Panc1 (cell line): ENCODE measurements around the gene CMTM7. TPM values are rescaled to one million over a fixed set of nuclear protein-coding genes. Genes with fewer than 3 reads are reported as not detected.

ENCODE experiments used
- ATAC-seq: fragments of 200-7000 bp; cut with Tn5 transposase; 2 replicates; pipeline ENCODE4 v1.9.1; 2020; ENCODE audit warnings: mild to moderate bottlenecking, moderate library complexity
- BruUV-seq: library from RNA; stranded (reverse); fragments of 400-500 nt; replicated peaks from 2 replicates; lab custom pipeline; 2021; lab: Mats Ljungman, UMichigan
- CTCF ChIA-PET: fragments of 300-600 bp; sonication (Branson Sonifier 250); formaldehyde crosslinking; loops from one replicate; lab custom pipeline; 2022; ENCODE audit warnings: antibody characterized with exemption; lab: Charles Lee
- POLR2A ChIA-PET: fragments of 300-600 bp; sonication (Branson Sonifier 250); formaldehyde crosslinking; loops from one replicate; lab custom pipeline; 2022; ENCODE audit warnings: antibody characterized with exemption; lab: Charles Lee
- DNase-seq: peaks from one replicate; pipeline ENCODE4 v3.0.0-alpha.2; 2010; ENCODE audit warnings: low read depth, low spot score
- H3K27ac ChIP-seq: 2 replicates; pipeline ENCODE4 v1.5.1; 2011; ENCODE audit warnings: mild to moderate bottlenecking, low read length, inconsistent platforms
- H3K27me3 ChIP-seq: fragments of 200-500 bp; sonication (Bioruptor generic); 2 replicates; pipeline ENCODE4 v1.6.0; 2014; ENCODE audit warnings: low read length, inconsistent platforms; ENCODE audit not compliant: control insufficient read depth, insufficient read depth
- H3K36me3 ChIP-seq: fragments of 200-500 bp; sonication (Bioruptor generic); 2 replicates; pipeline ENCODE4 v1.5.1; 2014; ENCODE audit warnings: inconsistent platforms, mild to moderate bottlenecking, low read length, moderate library complexity; ENCODE audit not compliant: control insufficient read depth, insufficient read depth
- H3K4me1 ChIP-seq: 2 replicates; pipeline ENCODE4 v1.5.1; 2011; ENCODE audit warnings: inconsistent platforms, mild to moderate bottlenecking, low read length, moderate library complexity; ENCODE audit not compliant: control insufficient read depth, insufficient read depth
- H3K4me3 ChIP-seq, 2 experiments: 2 replicates each; pipeline ENCODE4 v1.5.1; 2011 to 2012; ENCODE audit warnings: low read depth in 2 of 2, low read length in 2 of 2, mild to moderate bottlenecking in 2 of 2, inconsistent platforms in 1 of 2, moderate library complexity in 1 of 2
- H3K9me3 ChIP-seq: fragments of 200-500 bp; sonication (Bioruptor generic); 2 replicates; pipeline ENCODE4 v1.5.1; 2014; ENCODE audit warnings: low read depth, mild to moderate bottlenecking, inconsistent platforms, low read length, moderate library complexity; ENCODE audit not compliant: control insufficient read depth, insufficient read depth
- POLR2AphosphoS5 ChIP-seq: IDR thresholded peaks from 2 replicates; pipeline ENCODE4 v1.6.1; 2012; ENCODE audit warnings: mild to moderate bottlenecking, low read depth, low read length, moderate library complexity
- SIN3A ChIP-seq: IDR thresholded peaks from 2 replicates; pipeline ENCODE4 v1.6.1; 2012; ENCODE audit warnings: low read depth, mild to moderate bottlenecking, low read length, moderate library complexity, borderline replicate concordance; ENCODE audit not compliant: insufficient read depth
- TCF7L2 ChIP-seq: IDR thresholded peaks from 2 replicates; pipeline ENCODE4 v1.6.1; 2011; ENCODE audit warnings: mild to moderate bottlenecking, low read depth, low read length, inconsistent platforms
- in situ Hi-C: cut with HindIII; loops from 2 replicates; pipeline ENCODE4 v1.10.0; 2016; ENCODE audit warnings: low sequenced_read_pairs, low pct_unique_long_range_greater_than_20kb
- intact Hi-C: fragments of 100-400 bp; cut with micrococcal nuclease; formaldehyde crosslinking; loops from one replicate; pipeline ENCODE4 v1.10.0; 2022; ENCODE audit not compliant: unreplicated experiment
- total RNA-seq: library from RNA; stranded (reverse); gene quantifications from one replicate; pipeline ENCODE4 v1.2.1, GENCODE V29; 2021; ENCODE audit not compliant: unreplicated experiment
- TF ChIP-seq, protein P1 (sequence below): fragments of 450-650 bp; IDR thresholded peaks from 2 replicates; pipeline ENCODE4 v1.5.1; 2017; ENCODE audit warnings: mild to moderate bottlenecking
- TF ChIP-seq, protein P2 (sequence below), 2 experiments: IDR thresholded peaks; 2 replicates each; pipeline ENCODE4 v1.6.1; 2011 to 2012; ENCODE audit warnings: low read depth in 2 of 2, control low read depth in 1 of 2, low read length in 1 of 2, mild to moderate bottlenecking in 1 of 2, moderate library complexity in 1 of 2; ENCODE audit not compliant: insufficient read depth in 1 of 2

The CMTM7 gene
- total RNA-seq, 1 experiment from 2014 or later = 43.5 TPM

DNA sequence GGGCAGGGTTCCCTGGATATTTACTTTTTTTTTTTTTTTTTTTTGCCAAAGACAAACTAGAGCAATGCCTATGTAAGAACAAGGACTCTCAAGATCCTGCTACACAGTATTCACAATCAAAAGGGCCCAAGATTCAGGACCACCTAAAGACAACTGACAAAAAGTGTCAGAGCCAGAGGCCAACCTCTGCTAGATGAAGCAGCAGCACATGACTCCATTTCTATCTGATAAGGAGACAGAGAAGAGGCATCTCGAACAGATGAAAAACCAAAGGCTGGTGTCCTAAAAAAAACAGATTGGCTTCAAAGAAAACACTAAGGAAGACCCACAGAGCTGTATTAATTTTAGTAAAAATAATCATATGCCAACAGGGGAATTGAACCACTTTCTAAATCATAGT, 91.0 kb downstream of the CMTM7 start:
- Histone ChIP-seq H3K9me3 (no peaks in the 10 kb centered on the region), H3K4me3 (no peak overlapping the region), H3K27me3 (no peaks in the 10 kb centered on the region), H3K27ac (no peak overlapping the region), H3K4me1 (no peaks in the 10 kb centered on the region), H3K36me3 (peaks cover 6% of the 10 kb centered on the region; the same call in 1 of the 2 replicates)
- in situ Hi-C loops = no loop called here
- TSS peak; percentile 33 for BruUV-seq
- intact Hi-C loops = no loop called here
- POLR2A ChIA-PET = no interaction called here
- TF ChIP-seq, protein P1, sequence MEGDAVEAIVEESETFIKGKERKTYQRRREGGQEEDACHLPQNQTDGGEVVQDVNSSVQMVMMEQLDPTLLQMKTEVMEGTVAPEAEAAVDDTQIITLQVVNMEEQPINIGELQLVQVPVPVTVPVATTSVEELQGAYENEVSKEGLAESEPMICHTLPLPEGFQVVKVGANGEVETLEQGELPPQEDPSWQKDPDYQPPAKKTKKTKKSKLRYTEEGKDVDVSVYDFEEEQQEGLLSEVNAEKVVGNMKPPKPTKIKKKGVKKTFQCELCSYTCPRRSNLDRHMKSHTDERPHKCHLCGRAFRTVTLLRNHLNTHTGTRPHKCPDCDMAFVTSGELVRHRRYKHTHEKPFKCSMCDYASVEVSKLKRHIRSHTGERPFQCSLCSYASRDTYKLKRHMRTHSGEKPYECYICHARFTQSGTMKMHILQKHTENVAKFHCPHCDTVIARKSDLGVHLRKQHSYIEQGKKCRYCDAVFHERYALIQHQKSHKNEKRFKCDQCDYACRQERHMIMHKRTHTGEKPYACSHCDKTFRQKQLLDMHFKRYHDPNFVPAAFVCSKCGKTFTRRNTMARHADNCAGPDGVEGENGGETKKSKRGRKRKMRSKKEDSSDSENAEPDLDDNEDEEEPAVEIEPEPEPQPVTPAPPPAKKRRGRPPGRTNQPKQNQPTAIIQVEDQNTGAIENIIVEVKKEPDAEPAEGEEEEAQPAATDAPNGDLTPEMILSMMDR = no peak
- TF ChIP-seq, protein P2, sequence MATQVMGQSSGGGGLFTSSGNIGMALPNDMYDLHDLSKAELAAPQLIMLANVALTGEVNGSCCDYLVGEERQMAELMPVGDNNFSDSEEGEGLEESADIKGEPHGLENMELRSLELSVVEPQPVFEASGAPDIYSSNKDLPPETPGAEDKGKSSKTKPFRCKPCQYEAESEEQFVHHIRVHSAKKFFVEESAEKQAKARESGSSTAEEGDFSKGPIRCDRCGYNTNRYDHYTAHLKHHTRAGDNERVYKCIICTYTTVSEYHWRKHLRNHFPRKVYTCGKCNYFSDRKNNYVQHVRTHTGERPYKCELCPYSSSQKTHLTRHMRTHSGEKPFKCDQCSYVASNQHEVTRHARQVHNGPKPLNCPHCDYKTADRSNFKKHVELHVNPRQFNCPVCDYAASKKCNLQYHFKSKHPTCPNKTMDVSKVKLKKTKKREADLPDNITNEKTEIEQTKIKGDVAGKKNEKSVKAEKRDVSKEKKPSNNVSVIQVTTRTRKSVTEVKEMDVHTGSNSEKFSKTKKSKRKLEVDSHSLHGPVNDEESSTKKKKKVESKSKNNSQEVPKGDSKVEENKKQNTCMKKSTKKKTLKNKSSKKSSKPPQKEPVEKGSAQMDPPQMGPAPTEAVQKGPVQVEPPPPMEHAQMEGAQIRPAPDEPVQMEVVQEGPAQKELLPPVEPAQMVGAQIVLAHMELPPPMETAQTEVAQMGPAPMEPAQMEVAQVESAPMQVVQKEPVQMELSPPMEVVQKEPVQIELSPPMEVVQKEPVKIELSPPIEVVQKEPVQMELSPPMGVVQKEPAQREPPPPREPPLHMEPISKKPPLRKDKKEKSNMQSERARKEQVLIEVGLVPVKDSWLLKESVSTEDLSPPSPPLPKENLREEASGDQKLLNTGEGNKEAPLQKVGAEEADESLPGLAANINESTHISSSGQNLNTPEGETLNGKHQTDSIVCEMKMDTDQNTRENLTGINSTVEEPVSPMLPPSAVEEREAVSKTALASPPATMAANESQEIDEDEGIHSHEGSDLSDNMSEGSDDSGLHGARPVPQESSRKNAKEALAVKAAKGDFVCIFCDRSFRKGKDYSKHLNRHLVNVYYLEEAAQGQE (IDR thresholded peaks at IDR 0.05; ENCODE audit: insufficient read depth in 1 of 2, low read depth in 2 of 2, low read length in 1 of 2) = no peak
- ATAC-seq = no peak
- DNase-seq = no peak
- CTCF ChIA-PET = no interaction called here

DNA sequence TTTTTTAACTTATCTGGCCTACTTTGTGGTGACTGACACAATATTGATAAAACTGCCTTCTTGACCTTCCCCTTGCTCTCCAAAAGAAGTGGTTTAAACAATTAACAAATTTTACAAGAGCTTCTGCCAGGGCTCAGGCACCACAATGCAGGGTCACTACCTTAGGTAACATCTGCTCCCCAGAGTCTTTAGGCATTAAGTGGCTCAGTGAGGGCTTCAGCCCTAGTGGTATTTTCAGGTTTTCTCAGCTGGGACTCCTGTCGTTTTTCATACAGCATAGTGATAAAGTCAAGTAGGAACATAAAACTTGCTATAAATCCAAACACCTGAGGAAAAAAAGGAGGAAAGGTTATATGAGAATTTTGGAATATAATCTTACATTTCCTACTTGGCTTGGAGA, 92.1 kb downstream of the CMTM7 start:
- ChIA-PET CTCF (no interaction called here), POLR2A (no interaction called here)
- no peaks in the 10 kb centered on the region for H3K27me3 ChIP-seq
- in situ Hi-C loops (no loop called here), intact Hi-C loops (no loop called here)
- H3K4me1 ChIP-seq = no peaks in the 10 kb centered on the region
- no peak for DNase-seq
- H3K27ac ChIP-seq = no peak overlapping the region
- H3K36me3 ChIP-seq = peaks cover 6% of the 10 kb centered on the region; the same call in 1 of the 2 replicates
- TF ChIP-seq SIN3A (no peak), POLR2AphosphoS5 (no peak), TCF7L2 (no peak)
- TF ChIP-seq, protein P2 (IDR thresholded peaks at IDR 0.05; ENCODE audit: insufficient read depth in 1 of 2, low read depth in 2 of 2, low read length in 1 of 2) = no peak
- TF ChIP-seq, protein P1 = no peak
- ATAC-seq = no peak
- H3K9me3 ChIP-seq = no peaks in the 10 kb centered on the region
- H3K4me3 ChIP-seq = no peak overlapping the region
- no TSS peak for BruUV-seq
